ENCODE measurements around the gene CDA. TPM values are rescaled to one million over a fixed set of nuclear protein-coding genes. Genes with fewer than 3 reads are reported as not detected.

CDA gene
- total and polyA plus RNA-seq, 12 donors = 0.33 to 11.8 (median 3.3) TPM; not detected in 1

DNA sequence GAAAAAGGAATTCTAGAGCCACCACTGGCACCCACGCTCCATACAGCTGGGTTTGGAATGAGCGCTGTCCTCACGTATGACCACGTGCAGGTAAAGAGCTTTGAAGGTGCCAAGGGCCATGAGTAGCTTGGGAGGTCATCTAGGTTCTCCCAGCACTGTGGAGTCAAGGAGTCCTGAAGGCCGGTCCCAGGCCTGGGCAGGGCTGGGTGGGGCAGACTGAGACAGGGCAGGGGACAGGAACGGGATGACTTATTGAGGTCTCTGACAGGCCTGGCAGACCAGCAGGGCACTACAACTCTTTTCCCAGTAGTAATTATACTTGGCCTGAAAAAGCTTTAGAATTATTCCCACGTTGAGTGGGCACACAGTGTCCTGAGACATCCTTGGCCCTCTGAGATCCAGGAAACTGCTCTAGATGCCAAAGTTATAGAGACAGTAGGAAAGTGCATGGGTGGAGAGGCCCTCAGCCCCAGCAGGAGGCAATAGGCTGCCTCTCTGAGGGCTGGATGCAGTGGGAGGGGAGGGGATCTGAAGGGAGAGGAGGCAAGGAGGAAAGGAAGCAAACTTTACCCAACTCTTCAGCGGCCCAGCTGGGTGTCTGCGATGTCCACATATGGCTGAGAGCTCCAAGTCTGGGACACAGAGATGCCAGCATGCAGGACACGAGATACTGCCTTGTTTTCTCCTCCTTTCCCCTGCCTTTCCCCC, 1.8 kb upstream of the CDA start:
- peaks cover 4 to 13% of the 10 kb centered on the region in 2 donors for H3K4me1 ChIP-seq (replicated peaks in 1 of 2)
- no peaks in the 10 kb centered on the region for H3K36me3 ChIP-seq (replicated peaks in 1 of 2)
- WGBS, 4 donors = 68 to 81% (median 78%) methylated on average over 6 to 10 of the region's 10 CpGs
- peak overlapping the region in 1 of 5 donors; percentile 77 for H3K27ac ChIP-seq
- DNase-seq = peak in 2 of 7 donors; percentile 17 to 34
- H3K4me3 ChIP-seq = no peak overlapping the region
- TF ChIP-seq, protein P1, sequence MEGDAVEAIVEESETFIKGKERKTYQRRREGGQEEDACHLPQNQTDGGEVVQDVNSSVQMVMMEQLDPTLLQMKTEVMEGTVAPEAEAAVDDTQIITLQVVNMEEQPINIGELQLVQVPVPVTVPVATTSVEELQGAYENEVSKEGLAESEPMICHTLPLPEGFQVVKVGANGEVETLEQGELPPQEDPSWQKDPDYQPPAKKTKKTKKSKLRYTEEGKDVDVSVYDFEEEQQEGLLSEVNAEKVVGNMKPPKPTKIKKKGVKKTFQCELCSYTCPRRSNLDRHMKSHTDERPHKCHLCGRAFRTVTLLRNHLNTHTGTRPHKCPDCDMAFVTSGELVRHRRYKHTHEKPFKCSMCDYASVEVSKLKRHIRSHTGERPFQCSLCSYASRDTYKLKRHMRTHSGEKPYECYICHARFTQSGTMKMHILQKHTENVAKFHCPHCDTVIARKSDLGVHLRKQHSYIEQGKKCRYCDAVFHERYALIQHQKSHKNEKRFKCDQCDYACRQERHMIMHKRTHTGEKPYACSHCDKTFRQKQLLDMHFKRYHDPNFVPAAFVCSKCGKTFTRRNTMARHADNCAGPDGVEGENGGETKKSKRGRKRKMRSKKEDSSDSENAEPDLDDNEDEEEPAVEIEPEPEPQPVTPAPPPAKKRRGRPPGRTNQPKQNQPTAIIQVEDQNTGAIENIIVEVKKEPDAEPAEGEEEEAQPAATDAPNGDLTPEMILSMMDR (IDR thresholded peaks at IDR 0.05) = peak in 2 of 6 experiments; percentile 16 to 18
- TF ChIP-seq POLR2A (IDR thresholded peaks at IDR 0.05) = no peak
- H3K9me3 ChIP-seq (replicated peaks in 1 of 3) = no peaks in the 10 kb centered on the region
- no peaks in the 10 kb centered on the region for H3K27me3 ChIP-seq
- intact Hi-C loops (cut with DNase I) = no loop called here

DNA sequence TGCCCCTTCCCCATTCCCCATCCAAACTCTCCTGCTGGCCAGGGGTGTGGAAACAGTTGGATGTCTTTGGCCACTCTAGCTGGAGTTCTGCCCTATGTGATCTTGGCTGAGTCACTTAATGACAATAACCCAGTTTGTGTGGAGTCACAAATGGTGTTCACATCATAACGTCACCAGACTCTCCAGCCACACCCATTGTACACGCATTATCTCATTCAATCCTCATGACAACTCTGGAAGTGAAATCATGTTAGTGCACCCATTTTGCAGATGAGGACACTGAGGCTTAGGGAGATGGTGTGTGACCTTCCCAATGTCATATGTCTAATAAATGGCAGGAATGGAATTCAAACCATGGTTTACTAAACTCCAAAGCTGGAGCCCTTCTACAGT, 1.2 kb upstream of the CDA start:
- Histone ChIP-seq H3K9me3 (replicated peaks in 1 of 3) (no peaks in the 10 kb centered on the region), H3K36me3 (replicated peaks in 1 of 2) (no peaks in the 10 kb centered on the region), H3K4me1 (replicated peaks in 1 of 2) (peaks cover 4 to 13% of the 10 kb centered on the region in 2 donors), H3K27ac (peak overlapping the region in 2 of 5 donors; percentile 3 to 77), H3K27me3 (no peaks in the 10 kb centered on the region), H3K4me3 (no peak overlapping the region)
- no peak for DNase-seq
- intact Hi-C loops (cut with DNase I) = no loop called here
- no peak for TF ChIP-seq POLR2A (IDR thresholded peaks at IDR 0.05)
- TF ChIP-seq, protein P1 (IDR thresholded peaks at IDR 0.05) = no peak
- WGBS, 4 donors = 45 to 61% (median 55%) methylated on average over 2 of the region's 2 CpGs

DNA sequence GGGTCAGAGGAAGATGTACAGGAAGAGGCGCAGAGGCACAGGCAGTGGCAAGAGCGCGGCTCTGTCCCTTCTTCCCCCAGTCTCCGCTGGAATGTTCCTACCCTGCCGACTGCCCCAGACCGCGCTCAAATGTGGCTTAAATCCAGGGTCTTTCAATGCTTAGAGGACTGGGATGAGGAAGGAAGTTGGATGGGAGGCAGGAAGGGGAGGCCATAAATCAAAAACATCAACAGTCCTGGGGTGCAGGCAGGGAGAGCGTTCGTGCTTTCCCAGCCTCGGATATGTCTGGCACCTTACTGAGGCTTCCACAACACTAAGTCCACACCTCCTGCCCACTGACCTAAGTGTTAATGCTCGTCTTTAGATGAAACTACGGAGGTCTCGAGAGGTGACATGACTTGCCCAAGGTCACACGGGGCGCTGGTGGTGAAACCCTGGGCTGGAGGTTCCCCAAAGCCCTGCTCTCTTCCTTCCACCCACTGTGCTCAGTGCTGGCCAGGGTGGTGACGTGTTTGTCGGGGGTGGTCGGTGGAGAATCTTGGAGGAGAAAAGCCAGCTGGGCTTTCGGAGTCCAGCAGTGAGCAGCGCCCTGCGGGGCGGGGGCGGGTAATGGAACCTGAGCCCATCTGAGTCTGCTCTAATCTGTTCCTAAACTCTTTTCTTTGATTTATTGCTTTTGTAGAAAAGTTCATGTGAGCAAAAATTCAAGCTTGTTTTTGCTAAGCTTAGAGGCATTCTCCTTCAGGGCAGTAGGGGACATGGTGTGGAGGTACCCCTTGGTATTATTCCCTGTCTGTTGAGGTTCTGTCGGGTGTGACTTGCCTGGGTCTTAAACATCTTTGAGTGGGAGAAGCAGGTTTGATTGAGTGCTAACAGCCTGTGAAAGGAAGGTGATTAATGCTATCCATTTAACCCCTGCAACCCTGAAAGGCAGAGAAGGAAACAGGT, 708 bp downstream of the CDA start:
- H3K4me3 ChIP-seq = peak overlapping the region in 1 of 4 donors; percentile 30
- peaks cover 4 to 13% of the 10 kb centered on the region in 2 donors for H3K4me1 ChIP-seq (replicated peaks in 1 of 2)
- H3K36me3 ChIP-seq (replicated peaks in 1 of 2) = no peaks in the 10 kb centered on the region
- H3K9me3 ChIP-seq (replicated peaks in 1 of 3) = no peaks in the 10 kb centered on the region
- TF ChIP-seq, protein P1 (IDR thresholded peaks at IDR 0.05) = no peak
- peak in 1 of 2 donors; percentile 13 for TF ChIP-seq POLR2A (IDR thresholded peaks at IDR 0.05)
- H3K27me3 ChIP-seq = no peaks in the 10 kb centered on the region
- intact Hi-C loops (cut with DNase I) = no loop called here
- H3K27ac ChIP-seq = peak overlapping the region in 3 of 5 donors; percentile 19 to 79 (median 42)
- WGBS, 4 donors = 10 to 14% (median 13%) methylated on average over 11 to 24 of the region's 24 CpGs
- DNase-seq = peak; percentile 33 to 73 (median 57)

DNA sequence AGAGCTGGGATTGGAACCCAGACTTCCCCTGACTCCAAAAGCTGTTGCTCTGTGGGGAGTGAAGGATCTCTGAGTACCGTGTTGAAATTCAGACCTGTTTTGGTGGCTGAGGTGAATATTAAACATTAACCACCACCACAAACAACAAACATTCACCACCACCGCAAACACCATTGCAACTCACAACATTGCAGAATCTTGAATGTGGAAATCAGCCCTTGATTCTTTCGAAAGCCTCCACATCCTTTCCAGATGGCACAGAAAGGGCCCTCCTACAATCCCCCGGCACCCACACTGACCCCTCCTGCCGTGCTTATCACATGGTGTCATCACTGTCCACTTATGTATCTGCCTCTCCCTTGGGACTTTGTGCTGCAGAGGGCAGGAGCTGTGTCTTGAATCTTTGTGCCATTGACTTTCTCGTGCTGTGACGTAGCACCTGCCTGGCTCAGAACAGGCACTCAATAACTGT, 1.4 kb downstream of the CDA start:
- peak overlapping the region in 2 of 5 donors; percentile 42 to 79 for H3K27ac ChIP-seq
- TF ChIP-seq POLR2A (IDR thresholded peaks at IDR 0.05) = no peak
- TF ChIP-seq, protein P1 (IDR thresholded peaks at IDR 0.05) = no peak
- H3K4me1 ChIP-seq (replicated peaks in 1 of 2) = peaks cover 4 to 13% of the 10 kb centered on the region in 2 donors
- H3K27me3 ChIP-seq = no peaks in the 10 kb centered on the region
- H3K4me3 ChIP-seq = no peak overlapping the region
- H3K36me3 ChIP-seq (replicated peaks in 1 of 2) = no peaks in the 10 kb centered on the region
- 43 to 52% (median 46%) methylated on average over 7 of the region's 7 CpGs for WGBS, 4 donors
- peak in 4 of 7 donors; percentile 27 to 64 (median 38) for DNase-seq
- no peaks in the 10 kb centered on the region for H3K9me3 ChIP-seq (replicated peaks in 1 of 3)
- intact Hi-C loops (cut with DNase I) = no loop called here

All from adrenal gland (tissue), 12 donors.